Pancreas (tissue), 10 donors: ENCODE data around the gene TNXB. TPM values are rescaled to one million over a fixed set of nuclear protein-coding genes. Genes with fewer than 3 reads are reported as not detected.
"Not testable (repeated sequence)": the region's sequence is repeated elsewhere in the genome, so short reads cannot be mapped to it uniquely, and the experiment has no call there.

Experiments used
- ATAC-seq, 4 donors: fragments of 200-7000 bp; cut with Tn5 transposase; one replicate each; pipeline versions ENCODE4 v1.8.0 to v1.9.1; 2020; ENCODE audit warnings: mild to moderate bottlenecking in 4 of 4, moderate library complexity in 4 of 4
- DNase-seq, 6 donors: peaks; one replicate each; pipeline ENCODE4 v3.0.0-alpha.2; 2020
- FAIRE-seq: peaks from 2 replicates; lab custom pipeline; 2012; peaks lifted over from hg19 to GRCh38; lab: Jason Lieb, UNC
- H3K27ac ChIP-seq, 4 donors: fragments of 200-600 bp; sonication (generic); 1 replicate in 3 of 4; 2 replicates in 1 of 4; pipeline versions ENCODE4 v1.5.0 to v1.8.0; 2020
- H3K27me3 ChIP-seq, 4 donors: fragments of 200-600 bp; one replicate each; pipeline ENCODE4 v1.8.0; 2021
- H3K36me3 ChIP-seq, 3 donors: fragments of 200-600 bp; sonication (generic) in 1 of 3; one replicate each; pipeline versions ENCODE4 v1.5.0 to v1.8.0; 2020 to 2021
- H3K4me1 ChIP-seq, 3 donors: fragments of 200-600 bp; one replicate each; pipeline ENCODE4 v1.8.0; 2021
- H3K4me3 ChIP-seq, 4 donors: fragments of 200-600 bp; sonication (generic) in 2 of 4; one replicate each; pipeline versions ENCODE4 v1.5.0 to v1.8.0; 2020 to 2021
- H3K9me3 ChIP-seq, 4 donors: fragments of 200-600 bp; one replicate each; pipeline ENCODE4 v1.8.0; 2021
- WGBS, 2 donors: extraction: QIAGEN DNeasy Blood & Tissue Kit; methylation state at CpG; one replicate each; pipeline ENCODE4 v1.1.7; 2013; 5-methylcytosine and 5-hydroxymethylcytosine counted together
- intact Hi-C, 3 donors: fragments of 100-400 bp; cut with DNase I; formaldehyde crosslinking; loops; one replicate each; pipeline versions ENCODE4 v1.11.1 to v1.14.2; 2022
- polyA plus RNA-seq, 2 donors: library from polyadenylated mRNA; stranded (reverse); fragments of 200-250 nt; gene quantifications; one replicate each; pipeline ENCODE4 v1.2.3, GENCODE V29; 2013
- total RNA-seq, 6 donors: library from RNA; stranded (reverse); fragmentation: NEBNext Ultra II Directional in 4 of 6; extraction: Animal tissue kit (Norgen Biotek cat#: 25700) in 4 of 6; gene quantifications; one replicate each; pipeline versions ENCODE4 v1.2.1 to v1.2.4, GENCODE V29; 2021 to 2023
- donor health status: healthy with polysubstance abuse.
- donor health status: DM: no; HTN: no; CAD: no; lungs with moderate emphysema.
- donor health status: DM: no; HTN: no; CAD: no.
- donor health status: control.
- donor health status: control.
- donor health status: Bipolar disorder and iron deficiency.
- donor health status: DM: yes; HTN: yes; CAD: no.
- donor health status: DM: no; HTN: no; CAD: no.
- donor health status: DM: no; HTN: no; CAD: no.
- donor health status: DM: yes; HTN: yes; CAD: no.

TNXB gene
- total and polyA plus RNA-seq, 8 donors: 5.2 to 18.6 (median 9.9) TPM

- H3K27me3 ChIP-seq, H3K4me1 ChIP-seq, DNase-seq, H3K4me3 ChIP-seq, H3K27ac ChIP-seq, H3K9me3 ChIP-seq, intact Hi-C loops, FAIRE-seq, H3K36me3 ChIP-seq, ATAC-seq: not testable (repeated sequence)
- 64 to 79% methylated on average over 17 to 23 of the region's 43 CpGs for WGBS, 2 donors
Measured at GRCh38 chr6:32040299-32041049, 68.7 kb downstream of the TNXB start.

- ATAC-seq, H3K4me3 ChIP-seq, DNase-seq, H3K9me3 ChIP-seq, H3K27me3 ChIP-seq, H3K27ac ChIP-seq, H3K4me1 ChIP-seq, FAIRE-seq, intact Hi-C loops, H3K36me3 ChIP-seq: not testable (repeated sequence)
- WGBS, 2 donors: 53 to 80% methylated on average over 13 to 23 of the region's 24 CpGs
Measured at GRCh38 chr6:32039321-32040274, 69.5 kb downstream of the TNXB start.

- DNase-seq: peak in 1 of 6 donors; percentile 6
- H3K4me3 ChIP-seq, H3K27ac ChIP-seq, FAIRE-seq, ATAC-seq, intact Hi-C loops, H3K27me3 ChIP-seq, H3K4me1 ChIP-seq, H3K36me3 ChIP-seq, H3K9me3 ChIP-seq: not testable (repeated sequence)
- WGBS, 2 donors: 62 to 66% methylated on average over 4 of the region's 5 CpGs
Measured at GRCh38 chr6:32038878-32039277, 70.3 kb downstream of the TNXB start.

GRCh38 chr6:32037598-32038524, 71.3 kb downstream of the TNXB start, which contains the start of gene CYP21A2:
Gene CYP21A2 (plus strand): TSS chr6:32038415. CDS start chr6:32038423, 8 bp downstream.
- intact Hi-C loops, H3K27me3 ChIP-seq, H3K4me3 ChIP-seq, H3K27ac ChIP-seq, H3K9me3 ChIP-seq, H3K36me3 ChIP-seq, FAIRE-seq, H3K4me1 ChIP-seq: not testable (repeated sequence)
- ATAC-seq: peak in 1 of 4 donors; percentile 19
- DNase-seq: peak in 1 of 6 donors; percentile 10
- WGBS, 2 donors: 68 to 80% methylated on average over 12 to 15 of the region's 19 CpGs

GRCh38 chr6:32037136-32037535, 72.0 kb downstream of the TNXB start:
- ATAC-seq, H3K4me3 ChIP-seq, H3K27ac ChIP-seq, H3K4me1 ChIP-seq, intact Hi-C loops, DNase-seq, FAIRE-seq, H3K36me3 ChIP-seq, H3K9me3 ChIP-seq, H3K27me3 ChIP-seq: not testable (repeated sequence)
- 87 to 94% methylated on average over 4 to 5 of the region's 5 CpGs for WGBS, 2 donors

GRCh38 chr6:32035283-32036013, 73.7 kb downstream of the TNXB start:
- H3K4me3 ChIP-seq, H3K9me3 ChIP-seq, H3K4me1 ChIP-seq, H3K27ac ChIP-seq, DNase-seq, FAIRE-seq, H3K27me3 ChIP-seq, H3K36me3 ChIP-seq, intact Hi-C loops: not testable (repeated sequence)
- peak in 3 of 4 donors; percentile 26 to 45 (median 32) for ATAC-seq
- no CpG with 5 or more reads among the region's 16 CpGs for WGBS, 2 donors

GRCh38 chr6:32029553-32029952, 79.6 kb downstream of the TNXB start:
- H3K9me3 ChIP-seq, H3K27ac ChIP-seq, H3K4me3 ChIP-seq, FAIRE-seq, H3K36me3 ChIP-seq, H3K4me1 ChIP-seq, intact Hi-C loops, H3K27me3 ChIP-seq, ATAC-seq: not testable (repeated sequence)
- 81 to 87% methylated on average over 8 of the region's 14 CpGs for WGBS, 2 donors
- peak in 2 of 6 donors; percentile 2 to 56 for DNase-seq

GRCh38 chr6:32028631-32029030, 80.5 kb downstream of the TNXB start:
- H3K4me3 ChIP-seq, H3K4me1 ChIP-seq, H3K36me3 ChIP-seq, intact Hi-C loops, H3K9me3 ChIP-seq, FAIRE-seq, H3K27me3 ChIP-seq, ATAC-seq, H3K27ac ChIP-seq: not testable (repeated sequence)
- 79 to 87% methylated on average over 3 to 6 of the region's 10 CpGs for WGBS, 2 donors
- DNase-seq: peak in 2 of 6 donors; percentile 0 to 19

- FAIRE-seq, DNase-seq, H3K27ac ChIP-seq, H3K4me3 ChIP-seq, H3K4me1 ChIP-seq, H3K9me3 ChIP-seq, H3K27me3 ChIP-seq, H3K36me3 ChIP-seq, intact Hi-C loops: not testable (repeated sequence)
- ATAC-seq: peak in 1 of 4 donors; percentile 52
- WGBS, 2 donors: no CpG with 5 or more reads among the region's 10 CpGs
Measured at GRCh38 chr6:32022100-32022499, 87.0 kb downstream of the TNXB start.

- WGBS, 2 donors: no CpG with 5 or more reads among the region's 6 CpGs
- ATAC-seq: peak in 3 of 4 donors; percentile 82 to 95 (median 93)
- H3K4me3 ChIP-seq, H3K4me1 ChIP-seq, H3K36me3 ChIP-seq, H3K27ac ChIP-seq, intact Hi-C loops, H3K9me3 ChIP-seq, DNase-seq, H3K27me3 ChIP-seq, FAIRE-seq: not testable (repeated sequence)
Measured at GRCh38 chr6:32014547-32014946, 94.6 kb downstream of the TNXB start, which contains the start of gene C4B. Gene C4B (plus strand): TSS chr6:32014795. CDS start chr6:32014846, 51 bp downstream.
